Measurements from ENCODE around the gene UPK2.

The UPK2 gene

GRCh38 chr11:118923721-118924587, 32.1 kb upstream of the UPK2 start:
- DNase-seq (ENCODE audit: low read depth) = no peak

GRCh38 chr11:118924591-118925585, 31.2 kb upstream of the UPK2 start:
- no peak for TF ChIP-seq CTCF (conservative IDR thresholded peaks at IDR 0.05; ENCODE audit: low read depth, low read length)
- peak overlapping the region; percentile 99 for H3K4me3 ChIP-seq (ENCODE audit: low read length)
- DNase-seq (ENCODE audit: low read depth) = no peak

More at GRCh38 chr11:118923721-118924587, 32.1 kb upstream of the UPK2 start:
- H3K4me3 ChIP-seq (ENCODE audit: low read length) = peak overlapping the region; percentile 99
- TF ChIP-seq CTCF (conservative IDR thresholded peaks at IDR 0.05; ENCODE audit: low read depth, low read length) = no peak

GRCh38 chr11:118927554-118928100, 28.5 kb upstream of the UPK2 start:
- no peak for TF ChIP-seq CTCF (conservative IDR thresholded peaks at IDR 0.05; ENCODE audit: low read depth, low read length)
- peak overlapping the region; percentile 81 for H3K4me3 ChIP-seq (ENCODE audit: low read length)
- DNase-seq (ENCODE audit: low read depth) = no peak

GRCh38 chr11:118928101-118928869, 27.8 kb upstream of the UPK2 start:
- TF ChIP-seq CTCF (conservative IDR thresholded peaks at IDR 0.05; ENCODE audit: low read depth, low read length) = peak; percentile 92
- no peak for DNase-seq (ENCODE audit: low read depth)
- H3K4me3 ChIP-seq (ENCODE audit: low read length) = peak overlapping the region; percentile 81

- DNase-seq (ENCODE audit: low read depth) = no peak
- no peak for TF ChIP-seq CTCF (conservative IDR thresholded peaks at IDR 0.05; ENCODE audit: low read depth, low read length)
- peak overlapping the region; percentile 81 for H3K4me3 ChIP-seq (ENCODE audit: low read length)
These were observed 27.1 kb upstream of the UPK2 start for GRCh38 chr11:118928870-118929500.

Data from retinal pigment epithelial cell (primary cell).